GM12878 (cell line): ENCODE data around the gene METTL13. TPM values are rescaled to one million over a fixed set of nuclear protein-coding genes. Genes with fewer than 3 reads are reported as not detected.

Experiments used
- ATAC-seq: fragments of 200-7000 bp; cut with Tn5 transposase; 3 replicates; pipeline ENCODE4 v1.9.1; 2020; ENCODE audit warnings: mild to moderate bottlenecking, moderate library complexity
- BruUV-seq: library from RNA; stranded (reverse); fragments of 400-500 nt; replicated peaks from 2 replicates; lab custom pipeline; 2021; lab: Mats Ljungman, UMichigan
- CTCF ChIA-PET: fragments of 300-600 bp; sonication (Branson Sonifier 250); formaldehyde crosslinking; extraction: SDS; loops from one replicate; lab custom pipeline; 2021; ENCODE audit warnings: inconsistent platforms; lab: Yijun Ruan, JAX
- POLR2A ChIA-PET: fragments of 350-600 bp; formaldehyde crosslinking; extraction: SDS; loops from one replicate; lab custom pipeline; 2021; ENCODE audit warnings: inconsistent platforms; lab: Charles Lee
- RAD21 ChIA-PET: fragments of 300-600 bp; sonication (Branson Sonifier 250); formaldehyde crosslinking; loops from one replicate; lab custom pipeline; 2023; ENCODE audit warnings: antibody characterized with exemption; ENCODE audit not compliant: unreplicated experiment; lab: Charles Lee
- SMC1A ChIA-PET: fragments of 300-600 bp; sonication (Branson Sonifier 250); formaldehyde crosslinking; loops from one replicate; lab custom pipeline; 2023; ENCODE audit not compliant: unreplicated experiment, uncharacterized antibody; lab: Charles Lee
- DNase-seq: peaks from one replicate; pipeline ENCODE4 v3.0.0-alpha.2; 2011; ENCODE audit warnings: low read depth, low spot score
- FAIRE-seq: peaks from 3 replicates; lab custom pipeline; 2011; peaks lifted over from hg19 to GRCh38; lab: Jason Lieb, UNC
- H2AFZ ChIP-seq: 2 replicates; pipeline ENCODE4 v1.6.0; 2011; ENCODE audit warnings: low read depth, low read length, control low read depth; ENCODE audit not compliant: control insufficient read depth
- H3K27ac ChIP-seq: 2 replicates; pipeline ENCODE4 v1.5.1; 2011; ENCODE audit warnings: control low read depth; ENCODE audit not compliant: control insufficient read depth, insufficient read depth
- H3K27me3 ChIP-seq, 2 experiments: replicated peaks in 1 of 2; 2 replicates each; pipeline versions ENCODE4 v1.6.0 to v1.6.1; 2011; ENCODE audit warnings: low read length in 1 of 2; ENCODE audit not compliant: control insufficient read depth in 2 of 2, insufficient read depth in 2 of 2
- H3K36me3 ChIP-seq, 2 experiments: 2 replicates each; pipeline ENCODE4 v1.5.1; 2011; ENCODE audit warnings: low read length in 1 of 2; ENCODE audit not compliant: control insufficient read depth in 2 of 2, insufficient read depth in 2 of 2
- H3K4me1 ChIP-seq: 2 replicates; pipeline ENCODE4 v1.6.1; 2011; ENCODE audit warnings: mild to moderate bottlenecking, low read length, moderate library complexity, mixed read lengths; ENCODE audit not compliant: control insufficient read depth, insufficient read depth
- H3K4me2 ChIP-seq: 2 replicates; pipeline ENCODE4 v1.6.0; 2011; ENCODE audit warnings: control low read depth; ENCODE audit not compliant: control insufficient read depth, insufficient read depth
- H3K4me3 ChIP-seq: fragments of 200-600 bp; sonication (generic); 2 replicates; pipeline ENCODE4 v1.5.1; 2016
- H3K79me2 ChIP-seq: 2 replicates; pipeline ENCODE4 v1.6.0; 2011; ENCODE audit warnings: low read length; ENCODE audit not compliant: control insufficient read depth, insufficient read depth
- H3K9ac ChIP-seq: 2 replicates; pipeline ENCODE4 v1.8.0; 2011; ENCODE audit warnings: low read length, control low read depth, mixed read lengths; ENCODE audit not compliant: control insufficient read depth, insufficient read depth
- H3K9me3 ChIP-seq: replicated peaks from 3 replicates; pipeline ENCODE4 v1.5.1; 2011; ENCODE audit warnings: mild to moderate bottlenecking, low read length; ENCODE audit not compliant: control insufficient read depth, insufficient read depth
- H4K20me1 ChIP-seq: 2 replicates; pipeline ENCODE4 v1.6.0; 2011; ENCODE audit not compliant: control insufficient read depth, insufficient read depth
- ATF7 ChIP-seq: fragments of 450-650 bp; IDR thresholded peaks from 2 replicates; pipeline ENCODE4 v1.6.1; 2016; ENCODE audit warnings: low read depth, mild to moderate bottlenecking
- BRCA1 ChIP-seq: IDR thresholded peaks from 2 replicates; pipeline ENCODE4 v1.6.1; 2011; ENCODE audit warnings: low read depth, low read length, improper control_type of control experiment
- CBX5 ChIP-seq: sonication (generic); IDR thresholded peaks from 2 replicates; pipeline ENCODE4 v1.6.1; 2016; ENCODE audit warnings: low read depth, moderate library complexity, mild to moderate bottlenecking, inconsistent platforms
- EP300 ChIP-seq, 2 experiments: fragments of 150-350 bp in 1 of 2; IDR thresholded peaks; 2 replicates each; pipeline ENCODE4 v1.6.1; 2011 to 2012; ENCODE audit warnings: low read depth in 2 of 2, low read length in 2 of 2, borderline replicate concordance in 1 of 2, improper control_type of control experiment in 1 of 2, inconsistent platforms in 1 of 2; ENCODE audit not compliant: control insufficient read depth in 1 of 2
- FOXM1 ChIP-seq: IDR thresholded peaks from 2 replicates; pipeline ENCODE4 v1.6.1; 2012; ENCODE audit warnings: low read depth, mild to moderate bottlenecking, inconsistent platforms, low read length, moderate library complexity
- JUNB ChIP-seq: IDR thresholded peaks from 2 replicates; pipeline ENCODE4 v1.6.1; 2016; ENCODE audit warnings: antibody characterized with exemption, mild to moderate bottlenecking
- KDM1A ChIP-seq: fragments of 200-600 bp; sonication (generic); IDR thresholded peaks from 2 replicates; pipeline ENCODE4 v1.6.1; 2016; ENCODE audit warnings: borderline replicate concordance
- MEF2A ChIP-seq: IDR thresholded peaks from 2 replicates; pipeline ENCODE4 v1.6.1; 2011; ENCODE audit warnings: low read depth, mild to moderate bottlenecking, low read length, moderate library complexity; ENCODE audit not compliant: insufficient read depth
- NR2F1 ChIP-seq: fragments of 450-650 bp; conservative IDR thresholded peaks from 2 replicates; pipeline ENCODE4 v1.6.1; 2017; ENCODE audit warnings: mild to moderate bottlenecking
- RFX5 ChIP-seq: IDR thresholded peaks from 2 replicates; pipeline ENCODE4 v1.6.1; 2011; ENCODE audit warnings: low read depth, low read length, improper control_type of control experiment
- RUNX3 ChIP-seq: IDR thresholded peaks from 2 replicates; pipeline ENCODE4 v1.6.1; 2012; ENCODE audit warnings: low read length, inconsistent platforms
- SREBF1 ChIP-seq: IDR thresholded peaks from 2 replicates; pipeline ENCODE4 v1.6.1; 2012; ENCODE audit warnings: mild to moderate bottlenecking, low read length
- SUZ12 ChIP-seq: fragments of 200-600 bp; sonication (generic); IDR thresholded peaks from one replicate; pipeline ENCODE4 v1.6.1; 2018; ENCODE audit warnings: antibody characterized with exemption, mild to moderate bottlenecking; ENCODE audit not compliant: unreplicated experiment
- YY1 ChIP-seq: IDR thresholded peaks from 2 replicates; pipeline ENCODE4 v1.6.1; 2011; ENCODE audit warnings: low read depth, mild to moderate bottlenecking, low read length
- WGBS: methylation state at CpG from one replicate; pipeline ENCODE4 v1.1.6; 2016; ENCODE audit warnings: low lambda C conversion rate; ENCODE audit not compliant: insufficient replicate concordance, insufficient coverage; ENCODE audit errors: missing lambda C conversion rate; 5-methylcytosine and 5-hydroxymethylcytosine counted together
- in situ Hi-C: fragments of 300-500 bp; cut with MboI; formaldehyde crosslinking; loops from 9 replicates; pipeline ENCODE4 v1.14.3; 2018; ENCODE audit warnings: mixed read lengths
- intact Hi-C: fragments of 100-400 bp; cut with micrococcal nuclease; formaldehyde crosslinking; loops from one replicate; pipeline ENCODE4 v1.14.2; 2022; ENCODE audit not compliant: unreplicated experiment
- polyA plus RNA-seq, 11 experiments: library from polyadenylated mRNA; depleted of rRNA in 4 of 11; unstranded in 6 of 11; stranded (reverse) in 5 of 11; fragments of >200 nt; fragmentation: Nextera tagmentation in 4 of 11; fragmentation: Illumina TruSeq in 1 of 11; extraction: Ambion mirVana in 4 of 11; extraction: Trizol in 1 of 11; gene quantifications; 1 replicate in 1 of 11; 2 replicates in 10 of 11; pipeline versions ENCODE4 v1.2.1 to v1.2.3, GENCODE V29; 2011 to 2016; ENCODE audit warnings: inconsistent platforms in 2 of 11, missing spikeins in 2 of 11, low read depth in 1 of 11
- total RNA-seq, 4 experiments: library from RNA; depleted of rRNA in 3 of 4; stranded (reverse); fragments of >200 nt in 3 of 4; fragmentation: Illumina TruSeq in 1 of 4; extraction: Trizol in 1 of 4; gene quantifications; 2 replicates each; pipeline versions ENCODE4 v1.2.1 to v1.2.3, GENCODE V29; 2013 to 2021
- TF ChIP-seq, protein P1 (sequence below): fragments of 450-650 bp; IDR thresholded peaks from 2 replicates; pipeline ENCODE4 v1.6.1; 2016; ENCODE audit warnings: mild to moderate bottlenecking
- TF ChIP-seq, protein P2 (sequence below): IDR thresholded peaks from 2 replicates; pipeline ENCODE4 v1.6.1; 2012; ENCODE audit warnings: low read depth, low read length, improper control_type of control experiment

The METTL13 gene
- total and polyA plus RNA-seq, 10 of the 15 experiments (the other 5 are each of a cell fraction or from before 2014, with no cell fraction given), result 12.2 to 47.2 (median 35.0) TPM

DNA sequence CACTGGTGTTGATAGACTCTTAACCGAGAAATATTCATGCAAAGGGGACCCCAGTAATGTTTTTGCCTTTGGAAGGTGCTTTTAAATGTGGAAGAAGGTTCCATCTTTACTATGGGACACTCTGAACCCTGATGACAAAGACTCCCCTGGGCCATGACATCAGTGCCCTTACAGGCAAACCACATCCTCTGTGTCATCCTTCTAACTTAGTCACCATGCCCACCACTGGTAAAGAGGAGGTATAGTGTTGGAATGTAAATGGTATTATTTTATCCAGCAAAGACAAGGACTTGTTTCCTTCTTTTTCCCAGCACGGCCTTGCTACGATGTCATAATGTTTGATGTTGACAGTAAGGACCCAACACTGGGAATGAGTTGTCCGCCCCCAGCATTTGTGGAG is 12.6 kb downstream of the METTL13 start:
- no peaks in the 10 kb centered on the region for H3K9me3 ChIP-seq
- WGBS, result 95% methylated on average over 4 of the region's 4 CpGs
- H4K20me1 ChIP-seq, result no peaks in the 10 kb centered on the region
- ChIA-PET RAD21 (no interaction called here), SMC1A (no interaction called here), POLR2A (no interaction called here), CTCF (no interaction called here)
- no peaks in the 10 kb centered on the region for H3K27me3 ChIP-seq
- DNase-seq (no peak), ATAC-seq (peak; percentile 81), FAIRE-seq (no peak)
- H2AFZ ChIP-seq, result no peak overlapping the region
- 0 out of 2 replicates have a peak, but pooled peaks have one; percentile 21 for TF ChIP-seq YY1
- TF ChIP-seq RUNX3, result peak; percentile 39; the same call in 1 of the 2 replicates
- no peak for TF ChIP-seq JUNB
- TF ChIP-seq EP300 (IDR thresholded peaks at IDR 0.05; ENCODE audit: borderline replicate concordance in 1 of 2, control insufficient read depth in 1 of 2, low read depth in 2 of 2, low read length in 2 of 2), result no peak
- in situ Hi-C loops, result loop anchor here (25.0 kb wide), 1 partner anchor 643 kb away; the partner anchor contains the start of gene PIGC
- no peaks in the 10 kb centered on the region for H3K4me1 ChIP-seq
- H3K27ac ChIP-seq, result no peak overlapping the region
- no peak overlapping the region for H3K4me2 ChIP-seq
- peaks cover 20 to 51% of the 10 kb centered on the region in 2 experiments for H3K36me3 ChIP-seq
- no peak overlapping the region for H3K4me3 ChIP-seq
- no peaks in the 10 kb centered on the region for H3K79me2 ChIP-seq
- no TSS peak for BruUV-seq
- H3K9ac ChIP-seq, result no peak overlapping the region
- intact Hi-C loops, result no loop called here

DNA sequence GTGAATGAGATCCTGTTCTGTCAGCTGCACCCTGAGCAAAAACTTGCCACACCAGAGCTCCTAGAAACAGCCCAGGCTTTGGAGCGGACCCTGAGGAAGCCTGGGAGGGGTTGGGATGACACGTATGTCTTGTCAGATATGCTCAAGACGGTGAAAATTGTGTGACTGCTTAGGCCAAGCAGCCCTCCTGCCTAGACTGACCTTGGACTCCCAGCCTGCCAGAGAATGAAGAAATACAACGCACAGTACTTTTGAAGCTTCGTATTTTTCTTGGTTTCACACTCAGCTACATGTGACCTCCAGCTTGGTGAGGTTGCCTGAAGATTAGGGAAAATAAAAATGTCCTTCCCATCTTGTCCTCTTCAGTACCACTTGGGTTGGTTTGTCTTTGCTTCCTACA is 15.1 kb downstream of the METTL13 start:
- Histone ChIP-seq H3K4me3 (no peak overlapping the region), H3K9ac (no peak overlapping the region), H2AFZ (no peak overlapping the region), H4K20me1 (no peaks in the 10 kb centered on the region), H3K4me2 (no peak overlapping the region), H3K36me3 (peaks cover 16 to 46% of the 10 kb centered on the region in 2 experiments), H3K27ac (no peak overlapping the region), H3K27me3 (no peaks in the 10 kb centered on the region), H3K9me3 (no peaks in the 10 kb centered on the region), H3K79me2 (no peaks in the 10 kb centered on the region), H3K4me1 (no peaks in the 10 kb centered on the region)
- ChIA-PET CTCF (interaction anchor here (1.6 kb wide), 1 partner anchor 151 kb away, joined by 6 read pairs; no protein-coding TSS in a partner anchor), POLR2A (no interaction called here), RAD21 (interaction anchor here (0.5 kb wide), 1 partner anchor 584 kb away, joined by 3 read pairs; no protein-coding TSS in a partner anchor), SMC1A (no interaction called here)
- no TSS peak for BruUV-seq
- FAIRE-seq (no peak), DNase-seq (no peak), ATAC-seq (no peak)
- in situ Hi-C loops, result loop anchor here (25.0 kb wide), 1 partner anchor 641 kb away; the partner anchor contains the start of gene PIGC
- TF ChIP-seq CBX5 (no peak), FOXM1 (no peak), NR2F1 (no peak), SUZ12 (no peak), MEF2A (no peak), BRCA1 (no peak), KDM1A (no peak), JUNB (no peak), ATF7 (no peak), RFX5 (no peak), EP300 (IDR thresholded peaks at IDR 0.05; ENCODE audit: borderline replicate concordance in 1 of 2, control insufficient read depth in 1 of 2, low read depth in 2 of 2, low read length in 2 of 2) (no peak), SREBF1 (no peak)
- TF ChIP-seq, protein P1, sequence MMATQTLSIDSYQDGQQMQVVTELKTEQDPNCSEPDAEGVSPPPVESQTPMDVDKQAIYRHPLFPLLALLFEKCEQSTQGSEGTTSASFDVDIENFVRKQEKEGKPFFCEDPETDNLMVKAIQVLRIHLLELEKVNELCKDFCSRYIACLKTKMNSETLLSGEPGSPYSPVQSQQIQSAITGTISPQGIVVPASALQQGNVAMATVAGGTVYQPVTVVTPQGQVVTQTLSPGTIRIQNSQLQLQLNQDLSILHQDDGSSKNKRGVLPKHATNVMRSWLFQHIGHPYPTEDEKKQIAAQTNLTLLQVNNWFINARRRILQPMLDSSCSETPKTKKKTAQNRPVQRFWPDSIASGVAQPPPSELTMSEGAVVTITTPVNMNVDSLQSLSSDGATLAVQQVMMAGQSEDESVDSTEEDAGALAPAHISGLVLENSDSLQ, result no peak
- TF ChIP-seq, protein P2, sequence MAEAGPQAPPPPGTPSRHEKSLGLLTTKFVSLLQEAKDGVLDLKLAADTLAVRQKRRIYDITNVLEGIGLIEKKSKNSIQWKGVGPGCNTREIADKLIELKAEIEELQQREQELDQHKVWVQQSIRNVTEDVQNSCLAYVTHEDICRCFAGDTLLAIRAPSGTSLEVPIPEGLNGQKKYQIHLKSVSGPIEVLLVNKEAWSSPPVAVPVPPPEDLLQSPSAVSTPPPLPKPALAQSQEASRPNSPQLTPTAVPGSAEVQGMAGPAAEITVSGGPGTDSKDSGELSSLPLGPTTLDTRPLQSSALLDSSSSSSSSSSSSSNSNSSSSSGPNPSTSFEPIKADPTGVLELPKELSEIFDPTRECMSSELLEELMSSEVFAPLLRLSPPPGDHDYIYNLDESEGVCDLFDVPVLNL, result no peak
- intact Hi-C loops, result no loop called here
- 98% methylated on average over 5 of the region's 5 CpGs for WGBS
